Measurements from ENCODE around the gene MORN1.

The MORN1 gene

GRCh38 chr1:2426540-2426939, 35.2 kb upstream of the MORN1 start:
- no peak for TF ChIP-seq CTCF (IDR thresholded peaks at IDR 0.05; ENCODE audit: extremely low read depth, insufficient read depth, missing control alignments)
- in situ Hi-C loops (cut with MboI; ENCODE audit: low pct_unique_long_range_greater_than_20kb, low sequenced_read_pairs, unreplicated experiment), result no loop called here

GRCh38 chr1:2425892-2426291, 34.5 kb upstream of the MORN1 start:
- no peak for TF ChIP-seq CTCF (IDR thresholded peaks at IDR 0.05; ENCODE audit: extremely low read depth, insufficient read depth, missing control alignments)
- no peak for DNase-seq (ENCODE audit: low spot score)
- in situ Hi-C loops (cut with MboI; ENCODE audit: low pct_unique_long_range_greater_than_20kb, low sequenced_read_pairs, unreplicated experiment), result no loop called here

More at GRCh38 chr1:2426540-2426939, 35.2 kb upstream of the MORN1 start:
- DNase-seq (ENCODE audit: low spot score), result no peak

- no peak for TF ChIP-seq CTCF (IDR thresholded peaks at IDR 0.05; ENCODE audit: extremely low read depth, insufficient read depth, missing control alignments)
- in situ Hi-C loops (cut with MboI; ENCODE audit: low pct_unique_long_range_greater_than_20kb, low sequenced_read_pairs, unreplicated experiment), result no loop called here
- no peak for DNase-seq (ENCODE audit: low spot score)
These were observed 31.2 kb upstream of the MORN1 start for GRCh38 chr1:2422523-2422922.

- in situ Hi-C loops (cut with MboI; ENCODE audit: low pct_unique_long_range_greater_than_20kb, low sequenced_read_pairs, unreplicated experiment), result loop anchor here (10.0 kb wide), 2 partner anchors 125 to 1005 kb away; no protein-coding TSS in a partner anchor
These were observed 28.1 kb upstream of the MORN1 start for GRCh38 chr1:2419416-2419815.

GRCh38 chr1:2418791-2419320, 27.5 kb upstream of the MORN1 start:
- no peak for TF ChIP-seq CTCF (IDR thresholded peaks at IDR 0.05; ENCODE audit: extremely low read depth, insufficient read depth, missing control alignments)
- no peak for DNase-seq (ENCODE audit: low spot score)
- in situ Hi-C loops (cut with MboI; ENCODE audit: low pct_unique_long_range_greater_than_20kb, low sequenced_read_pairs, unreplicated experiment), result loop anchor here (10.0 kb wide), 2 partner anchors 126 to 1006 kb away; no protein-coding TSS in a partner anchor

More at GRCh38 chr1:2419416-2419815, 28.1 kb upstream of the MORN1 start:
- no peak for DNase-seq (ENCODE audit: low spot score)
- no peak for TF ChIP-seq CTCF (IDR thresholded peaks at IDR 0.05; ENCODE audit: extremely low read depth, insufficient read depth, missing control alignments)

GRCh38 chr1:2417833-2418225, 26.5 kb upstream of the MORN1 start:
- in situ Hi-C loops (cut with MboI; ENCODE audit: low pct_unique_long_range_greater_than_20kb, low sequenced_read_pairs, unreplicated experiment), result loop anchor here (10.0 kb wide), 2 partner anchors 127 to 1007 kb away; no protein-coding TSS in a partner anchor

More at GRCh38 chr1:2417833-2418225, 26.5 kb upstream of the MORN1 start:
- no peak for DNase-seq (ENCODE audit: low spot score)
- TF ChIP-seq CTCF (IDR thresholded peaks at IDR 0.05; ENCODE audit: extremely low read depth, insufficient read depth, missing control alignments), result no peak
